Measurements from ENCODE around the gene ARHGAP19. TPM values are rescaled to one million over a fixed set of nuclear protein-coding genes. Genes with fewer than 3 reads are reported as not detected.
A peak's percentile ranks its signal among the peaks of the same experiment; 100 is the strongest.

The ARHGAP19 gene
- total RNA-seq, 3 donors from 2014 or later: 5.9 to 10.7 (median 8.8) TPM

DNA sequence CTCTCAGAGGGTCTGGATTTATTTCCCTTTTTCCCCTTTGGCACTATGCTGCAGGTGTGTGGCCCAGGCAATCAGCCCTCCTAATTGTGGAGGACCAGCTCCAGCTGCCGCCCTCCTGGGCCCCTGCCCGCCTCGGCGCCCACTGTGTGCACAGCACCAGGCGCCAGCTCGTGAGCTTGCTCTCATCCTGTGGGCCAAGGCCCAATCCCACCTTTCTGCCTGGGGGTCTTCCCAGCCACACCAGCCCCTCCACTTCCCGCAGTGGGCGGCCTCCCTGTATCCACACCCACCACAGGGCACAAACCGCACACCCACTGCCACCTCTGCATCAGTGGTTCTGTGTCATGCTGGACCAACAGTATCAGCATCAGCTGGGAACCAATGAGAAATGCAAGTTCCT lies 81.2 kb downstream of the ARHGAP19 start:
- no peak for ATAC-seq

DNA sequence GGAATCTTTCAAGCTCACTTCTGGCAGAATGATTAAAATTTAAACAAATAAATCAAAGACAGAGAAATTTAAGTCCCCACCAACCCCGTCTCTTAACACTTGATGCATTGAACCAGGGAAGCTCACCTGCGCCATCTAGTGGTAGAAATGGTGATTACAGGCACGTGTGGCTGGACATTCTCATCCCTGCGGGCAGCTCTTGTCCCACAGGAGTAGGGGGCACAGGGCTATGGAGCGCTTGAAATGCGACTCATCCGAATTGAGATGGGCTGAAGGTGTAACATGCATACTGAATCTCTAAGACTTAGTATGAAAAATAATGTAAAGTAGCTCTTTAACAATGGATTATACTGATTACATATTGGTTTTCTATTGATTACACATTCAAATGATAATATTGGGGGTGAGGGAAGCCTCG lies 81.9 kb downstream of the ARHGAP19 start:
- TF ChIP-seq, protein P1, sequence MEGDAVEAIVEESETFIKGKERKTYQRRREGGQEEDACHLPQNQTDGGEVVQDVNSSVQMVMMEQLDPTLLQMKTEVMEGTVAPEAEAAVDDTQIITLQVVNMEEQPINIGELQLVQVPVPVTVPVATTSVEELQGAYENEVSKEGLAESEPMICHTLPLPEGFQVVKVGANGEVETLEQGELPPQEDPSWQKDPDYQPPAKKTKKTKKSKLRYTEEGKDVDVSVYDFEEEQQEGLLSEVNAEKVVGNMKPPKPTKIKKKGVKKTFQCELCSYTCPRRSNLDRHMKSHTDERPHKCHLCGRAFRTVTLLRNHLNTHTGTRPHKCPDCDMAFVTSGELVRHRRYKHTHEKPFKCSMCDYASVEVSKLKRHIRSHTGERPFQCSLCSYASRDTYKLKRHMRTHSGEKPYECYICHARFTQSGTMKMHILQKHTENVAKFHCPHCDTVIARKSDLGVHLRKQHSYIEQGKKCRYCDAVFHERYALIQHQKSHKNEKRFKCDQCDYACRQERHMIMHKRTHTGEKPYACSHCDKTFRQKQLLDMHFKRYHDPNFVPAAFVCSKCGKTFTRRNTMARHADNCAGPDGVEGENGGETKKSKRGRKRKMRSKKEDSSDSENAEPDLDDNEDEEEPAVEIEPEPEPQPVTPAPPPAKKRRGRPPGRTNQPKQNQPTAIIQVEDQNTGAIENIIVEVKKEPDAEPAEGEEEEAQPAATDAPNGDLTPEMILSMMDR (IDR thresholded peaks at IDR 0.05): peak; percentile 86
- DNase-seq (peak in 2 of 3 donors; percentile 68 to 86), ATAC-seq (peak; percentile 75)
- intact Hi-C loops (cut with DNase I, micrococcal nuclease): no loop called here
- no peaks in the 10 kb centered on the region for H3K36me3 ChIP-seq (ENCODE audit: low read depth)
- no peaks in the 10 kb centered on the region for H3K9me3 ChIP-seq
- no peak overlapping the region for H3K4me3 ChIP-seq
- H3K4me1 ChIP-seq (ENCODE audit: low read depth): no peaks in the 10 kb centered on the region

More for the DNA sequence above, 81.2 kb downstream of the ARHGAP19 start:
- Histone ChIP-seq H3K4me3 (no peak overlapping the region), H3K9me3 (no peaks in the 10 kb centered on the region), H3K4me1 (ENCODE audit: low read depth) (no peaks in the 10 kb centered on the region), H3K36me3 (ENCODE audit: low read depth) (no peaks in the 10 kb centered on the region)
- TF ChIP-seq, protein P1 (IDR thresholded peaks at IDR 0.05): no peak
- intact Hi-C loops (cut with DNase I, micrococcal nuclease): no loop called here
- no peak for DNase-seq

DNA sequence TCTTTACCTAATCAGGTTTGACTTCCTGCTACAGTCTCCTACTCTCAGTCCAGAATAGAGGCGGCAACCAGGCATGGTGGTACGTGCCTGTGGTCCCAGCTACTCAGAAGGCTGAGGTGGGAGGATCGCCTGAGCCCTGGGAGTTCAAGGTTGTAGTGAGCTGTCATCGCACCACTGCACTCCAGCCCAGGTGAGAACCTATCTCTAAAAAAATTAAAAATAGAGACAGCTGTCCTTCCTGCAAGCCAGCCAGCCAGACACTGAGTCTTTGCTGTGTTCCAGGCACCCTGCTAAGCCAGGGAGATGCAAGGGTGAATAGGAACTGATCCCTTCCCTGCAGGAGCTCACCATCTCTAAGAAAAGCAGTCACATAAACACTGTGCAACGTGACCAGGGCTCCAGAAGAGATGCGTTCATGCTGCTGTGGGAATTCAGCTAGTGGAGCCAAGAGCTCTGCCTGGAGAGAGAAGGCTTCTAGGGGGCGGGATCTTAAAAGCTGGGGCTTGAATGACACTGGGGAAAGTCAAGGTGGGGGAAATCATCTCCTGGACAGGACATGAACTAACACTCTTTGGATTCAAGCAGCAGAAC lies 84.6 kb downstream of the ARHGAP19 start:
- intact Hi-C loops (cut with DNase I, micrococcal nuclease): loop anchor here in 1 of 2 donors (5.0 kb wide), 1 partner anchor 131 kb away; no protein-coding TSS in a partner anchor
- Histone ChIP-seq H3K4me3 (no peak overlapping the region), H3K9me3 (no peaks in the 10 kb centered on the region), H3K36me3 (ENCODE audit: low read depth) (no peaks in the 10 kb centered on the region), H3K4me1 (ENCODE audit: low read depth) (no peaks in the 10 kb centered on the region)
- no peak for DNase-seq
- no peak for ATAC-seq
- TF ChIP-seq, protein P1 (IDR thresholded peaks at IDR 0.05): no peak

DNA sequence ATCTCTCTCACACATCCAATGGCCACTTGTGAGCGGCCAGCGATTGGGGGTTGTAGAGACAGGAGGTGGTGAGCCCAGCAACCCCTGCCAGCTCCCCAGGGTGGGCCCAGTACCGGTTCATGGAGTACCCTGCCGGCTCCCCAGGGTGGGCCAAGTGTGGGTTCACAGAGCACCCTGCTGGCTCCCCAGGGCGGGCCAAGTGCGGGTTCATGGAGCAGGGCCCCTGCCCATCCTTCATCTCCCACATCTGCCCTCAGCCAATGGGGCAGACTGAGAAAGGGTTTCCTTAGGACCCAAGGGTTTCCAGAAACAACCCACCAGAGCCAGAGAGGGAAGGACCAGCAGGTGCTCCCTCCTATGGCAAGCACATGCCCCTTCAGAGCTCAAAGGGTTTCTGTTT lies 85.3 kb downstream of the ARHGAP19 start:
- Histone ChIP-seq H3K4me3 (no peak overlapping the region), H3K9me3 (no peaks in the 10 kb centered on the region), H3K36me3 (ENCODE audit: low read depth) (no peaks in the 10 kb centered on the region), H3K4me1 (ENCODE audit: low read depth) (no peaks in the 10 kb centered on the region)
- DNase-seq (no peak), ATAC-seq (no peak)
- intact Hi-C loops (cut with DNase I, micrococcal nuclease): loop anchor here in 1 of 2 donors (5.0 kb wide), 1 partner anchor 130 kb away; no protein-coding TSS in a partner anchor
- TF ChIP-seq, protein P1 (IDR thresholded peaks at IDR 0.05): no peak

DNA sequence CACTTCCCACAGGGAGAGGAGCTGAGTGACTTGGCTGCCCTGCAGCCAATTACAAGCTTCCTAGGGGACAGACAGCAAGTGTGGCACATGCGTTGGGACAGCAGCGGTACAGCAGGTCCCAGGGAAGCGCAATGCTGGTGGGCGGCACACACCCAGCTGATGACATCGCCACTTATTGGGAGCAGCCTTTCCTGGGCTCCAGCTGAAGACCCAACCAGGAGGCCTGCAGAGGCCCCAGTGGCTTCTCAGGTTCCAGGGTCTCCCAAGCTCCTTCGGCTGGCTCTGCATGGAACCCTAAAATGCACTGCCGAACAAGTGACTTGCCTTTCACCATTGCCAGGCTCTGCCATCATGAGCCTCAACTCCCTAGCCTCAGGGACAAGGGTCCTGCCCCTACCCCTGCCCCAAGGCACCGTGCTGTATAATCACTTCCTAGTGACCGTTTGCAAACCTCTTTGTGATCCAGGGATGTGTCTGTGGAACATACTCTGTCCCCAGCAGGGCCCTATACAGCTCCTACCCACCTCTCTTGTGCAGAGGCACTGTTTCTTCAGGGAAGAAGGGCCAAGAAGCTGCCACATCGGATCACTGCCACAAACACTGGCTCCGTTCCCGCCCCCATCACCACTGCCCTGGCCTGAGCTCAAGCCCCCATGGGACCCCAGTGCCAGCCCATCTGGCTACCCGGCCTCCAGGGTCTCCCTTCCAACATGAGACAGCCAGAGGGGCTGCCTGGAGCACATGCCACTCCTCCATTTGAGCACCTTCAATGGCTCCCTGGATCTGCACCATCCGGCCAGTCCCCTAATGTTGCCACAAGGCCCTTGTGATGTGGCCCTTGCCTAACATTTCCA lies 87.4 kb downstream of the ARHGAP19 start:
- intact Hi-C loops (cut with DNase I, micrococcal nuclease): loop anchor here in 1 of 2 donors (5.0 kb wide), 1 partner anchor 128 kb away; no protein-coding TSS in a partner anchor
- H3K4me1 ChIP-seq (ENCODE audit: low read depth): no peaks in the 10 kb centered on the region
- H3K9me3 ChIP-seq: no peaks in the 10 kb centered on the region
- no peak overlapping the region for H3K4me3 ChIP-seq
- ATAC-seq: no peak
- DNase-seq: no peak
- no peaks in the 10 kb centered on the region for H3K36me3 ChIP-seq (ENCODE audit: low read depth)
- TF ChIP-seq, protein P1 (IDR thresholded peaks at IDR 0.05): no peak
